HG03521 (cell line): ENCODE results near the gene KRTAP5-4.
"Not testable (repeated sequence)": the region's sequence is repeated elsewhere in the genome, so short reads cannot be mapped to it uniquely, and the experiment has no call there.

ENCODE experiments used
- ATAC-seq: cut with Tn5 transposase; IDR thresholded peaks from one replicate; pipeline ENCODE4 v1.9.1; 2021; ENCODE audit warnings: mild to moderate bottlenecking, moderate library complexity; ENCODE audit not compliant: unreplicated experiment

The KRTAP5-4 gene

GRCh38 chr11:1653541-1654387 lies 31.8 kb upstream of the KRTAP5-4 start:
- no peak for ATAC-seq

- no peak for ATAC-seq
Measured at GRCh38 chr11:1652771-1653540, 31.0 kb upstream of the KRTAP5-4 start.

DNA sequence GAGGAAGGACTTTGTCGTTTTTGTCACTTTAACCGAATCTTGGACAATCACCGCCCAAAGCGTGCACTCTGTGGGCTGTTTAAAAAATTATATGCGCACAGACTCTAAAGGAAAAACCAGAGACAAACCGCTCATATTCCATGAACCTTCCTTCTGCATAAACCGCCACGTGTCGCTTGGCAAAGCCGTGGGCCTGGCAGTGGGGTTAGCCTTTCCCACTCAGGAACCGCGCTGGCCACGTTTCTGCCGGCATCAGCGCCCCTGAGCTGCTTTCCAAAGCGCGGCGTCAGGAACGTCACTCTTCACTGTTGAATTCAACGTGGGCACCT lies 30.5 kb upstream of the KRTAP5-4 start:
- ATAC-seq, result no peak

- no peak for ATAC-seq
Measured at GRCh38 chr11:1652026-1652425, 30.1 kb upstream of the KRTAP5-4 start.

DNA sequence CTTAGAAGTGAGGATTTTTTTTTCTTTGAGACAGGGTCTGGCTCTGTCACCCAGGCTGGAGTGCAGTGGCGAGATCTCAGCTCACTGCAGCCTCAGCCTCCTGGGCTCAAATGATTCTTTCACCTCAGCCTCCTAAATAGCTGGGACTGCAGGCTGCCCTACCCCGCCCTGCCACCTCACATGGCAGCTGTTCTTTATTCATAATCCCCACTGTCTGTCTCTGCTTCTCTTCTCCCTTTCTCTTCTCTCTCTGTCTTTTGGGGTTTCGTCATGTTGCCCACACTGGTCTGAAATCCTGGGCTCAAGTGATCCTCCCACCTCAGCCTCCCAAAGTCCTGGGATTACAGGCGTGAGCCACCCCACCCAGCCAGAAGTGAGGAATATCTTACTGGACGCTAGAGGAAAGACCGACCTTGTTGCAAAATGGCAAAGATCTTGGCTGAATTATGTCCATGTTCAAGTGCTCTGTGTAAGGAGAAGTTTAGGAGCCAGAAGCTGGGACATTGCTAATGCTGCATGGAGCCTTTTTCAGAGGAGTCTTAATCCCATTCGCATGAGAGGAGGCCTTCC lies 29.6 kb upstream of the KRTAP5-4 start:
- no peak for ATAC-seq

- no peak for ATAC-seq
Measured at GRCh38 chr11:1650918-1651262, 29.0 kb upstream of the KRTAP5-4 start.

DNA sequence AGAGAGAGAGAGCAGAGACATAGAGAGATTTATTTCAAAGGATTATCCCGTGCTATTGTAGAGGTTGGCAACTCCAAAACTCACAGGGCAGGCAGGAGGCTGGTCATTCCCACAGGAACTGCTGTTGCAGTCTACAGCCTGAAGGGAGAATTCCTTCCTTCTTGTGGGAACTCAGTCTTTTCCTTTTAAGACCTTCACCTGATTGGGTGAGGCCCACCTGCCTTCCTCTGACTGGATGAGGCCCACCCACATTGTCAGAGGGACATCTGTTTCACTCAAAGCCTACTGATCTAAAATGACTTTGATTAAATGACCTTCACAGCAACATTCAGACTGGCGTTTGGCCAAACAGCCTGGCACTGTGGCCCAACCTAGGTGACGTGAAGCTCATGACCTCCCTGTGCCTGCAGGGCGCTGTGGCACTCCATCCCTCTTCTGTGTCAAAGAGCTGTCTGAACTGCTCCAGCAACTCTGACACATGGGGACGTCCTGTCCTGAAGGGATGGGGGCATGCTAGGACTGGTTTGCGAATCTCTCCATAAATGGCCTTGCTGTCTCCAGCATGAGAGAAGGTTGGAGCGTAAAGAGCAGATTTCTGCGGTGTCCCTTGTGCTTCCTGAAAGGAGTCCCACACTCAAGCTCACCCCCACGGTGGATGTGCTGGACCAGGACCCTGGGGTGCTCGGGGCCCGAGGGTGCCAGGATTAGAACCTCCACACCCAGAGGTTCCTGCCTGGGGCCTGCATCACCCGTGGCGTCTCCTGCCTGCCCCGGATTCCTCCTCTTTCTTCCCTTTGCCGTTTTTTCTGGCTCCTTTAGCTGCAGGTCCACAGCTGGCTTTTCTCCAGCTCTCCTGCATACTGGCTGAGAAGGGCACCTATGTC lies 28.3 kb upstream of the KRTAP5-4 start:
- no peak for ATAC-seq

DNA sequence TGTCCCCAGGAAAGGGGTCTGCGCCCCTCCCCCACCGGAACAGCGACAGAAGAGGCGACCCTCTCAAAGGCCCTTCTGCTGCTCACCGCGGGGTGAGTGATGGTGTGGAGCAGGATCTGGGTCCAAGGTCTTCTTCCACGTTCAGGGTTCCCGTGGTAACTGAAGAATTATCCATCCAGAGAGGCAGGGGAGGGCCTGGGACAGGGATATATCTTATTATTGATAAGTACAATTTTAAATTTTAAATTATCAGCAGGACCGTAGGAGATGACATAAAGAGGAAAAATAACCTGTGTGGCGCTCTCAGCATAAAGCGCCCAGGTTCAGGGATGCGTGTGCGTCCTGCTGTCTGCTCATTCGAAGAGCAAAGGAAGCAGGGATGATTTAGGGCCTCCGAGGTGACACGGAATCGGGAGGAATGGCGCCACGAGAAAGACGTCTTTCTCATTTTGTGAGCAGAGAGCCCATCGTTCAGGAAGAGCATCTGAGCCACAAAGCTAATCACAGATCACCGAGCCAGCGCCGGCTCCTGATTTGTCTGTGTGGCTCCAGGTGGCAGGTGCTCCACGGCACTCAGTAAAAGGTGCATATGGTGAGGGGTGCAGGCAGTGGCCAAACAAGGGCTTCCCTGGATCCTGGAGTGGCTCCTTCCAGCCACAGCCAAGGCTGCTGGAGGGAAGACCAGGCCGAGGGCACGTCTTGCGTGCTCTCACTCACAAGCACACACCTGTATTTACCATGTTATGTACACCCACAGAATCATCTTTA lies 26.9 kb upstream of the KRTAP5-4 start:
- no peak for ATAC-seq

DNA sequence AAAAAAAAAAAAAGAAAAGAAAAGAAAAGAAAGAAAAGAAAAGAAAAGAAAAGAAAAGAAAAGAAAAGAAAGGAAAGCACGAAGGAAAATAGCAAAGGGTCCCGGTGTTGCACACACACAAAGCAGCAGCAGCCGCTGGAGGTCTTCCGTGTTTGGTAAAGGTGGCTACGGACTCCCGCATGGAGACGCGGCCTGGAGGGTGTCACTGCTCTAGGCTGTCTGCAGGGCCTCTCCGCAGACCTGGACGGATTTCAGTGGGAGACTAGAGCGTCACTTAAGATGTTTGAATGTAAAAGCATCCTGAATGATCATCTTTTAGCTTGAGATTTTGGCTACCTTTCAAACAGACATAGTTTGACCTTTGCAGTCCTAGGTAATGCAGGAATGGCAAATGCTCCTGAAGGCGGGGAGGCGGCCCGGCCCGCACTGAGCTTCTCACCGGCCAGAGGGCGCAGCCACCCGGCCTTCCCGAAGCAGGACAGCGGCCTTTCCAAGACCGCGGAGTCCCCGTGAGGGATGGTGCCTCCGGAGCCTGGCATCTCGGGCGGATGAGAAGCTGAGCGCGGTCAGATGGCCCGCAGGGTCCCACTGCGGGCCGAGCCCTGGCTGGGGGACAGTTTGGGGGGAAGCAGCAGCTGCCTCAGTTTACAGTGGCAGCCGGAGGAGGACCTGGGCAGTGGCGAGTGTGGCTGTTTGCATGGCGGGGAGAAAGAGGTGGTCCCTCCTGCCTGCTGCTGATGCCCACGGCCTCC lies 26.1 kb upstream of the KRTAP5-4 start:
- ATAC-seq, result no peak

- ATAC-seq, result not testable (repeated sequence)
Measured at GRCh38 chr11:1646540-1646939, 24.6 kb upstream of the KRTAP5-4 start.

GRCh38 chr11:1645357-1645821 lies 23.5 kb upstream of the KRTAP5-4 start:
- ATAC-seq, result no peak

GRCh38 chr11:1644601-1645356 lies 22.8 kb upstream of the KRTAP5-4 start:
- no peak for ATAC-seq

DNA sequence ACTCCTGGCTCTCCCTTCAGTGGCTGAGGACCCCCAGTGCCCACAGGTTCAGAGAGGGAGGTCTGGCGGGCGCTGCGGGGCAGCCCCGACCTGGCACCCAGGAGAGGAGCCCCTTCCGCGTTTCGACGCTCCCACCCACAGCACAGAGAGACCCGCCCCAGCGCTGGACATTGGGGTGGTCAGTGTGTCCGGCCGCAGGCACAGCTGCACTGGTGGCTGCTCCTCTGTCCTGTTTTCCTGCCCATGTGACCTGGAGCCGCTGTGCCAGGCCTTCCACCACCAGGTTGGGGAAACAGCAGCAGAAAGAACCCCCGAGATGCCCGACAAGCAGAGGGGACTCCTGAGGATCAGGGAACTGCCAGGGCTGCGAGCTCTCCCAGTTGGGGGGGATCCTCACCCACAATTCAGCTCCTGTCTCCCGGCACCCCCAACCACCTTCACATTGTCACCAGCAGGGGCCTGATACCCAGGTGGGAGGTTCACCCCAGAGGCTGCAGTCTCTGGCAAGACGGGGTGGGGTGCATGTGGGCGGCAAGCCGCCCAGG lies 21.3 kb upstream of the KRTAP5-4 start:
- no peak for ATAC-seq

- no peak for ATAC-seq
Measured at GRCh38 chr11:1642288-1643145, 20.6 kb upstream of the KRTAP5-4 start.

DNA sequence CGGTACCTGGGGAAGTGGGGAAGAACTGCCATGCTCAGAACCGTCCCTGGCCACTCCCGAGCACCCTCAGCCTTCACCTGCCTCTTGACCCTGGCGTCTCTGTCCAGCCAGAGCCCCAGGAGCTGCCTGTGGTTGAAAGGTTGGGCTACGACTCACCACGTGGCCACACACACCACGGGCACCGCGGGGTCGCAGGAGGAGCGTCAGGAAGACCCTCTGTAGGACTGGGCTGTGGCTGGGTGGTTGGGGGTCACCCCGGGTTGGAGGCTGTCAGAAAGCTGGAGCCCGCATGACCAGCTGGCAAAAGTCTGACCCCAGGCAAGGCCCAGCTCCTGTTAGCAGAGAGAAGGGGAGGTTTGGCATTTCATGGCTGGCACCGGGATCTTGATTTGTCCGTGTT lies 19.2 kb upstream of the KRTAP5-4 start:
- ATAC-seq, result no peak

GRCh38 chr11:1640076-1640946 lies 18.4 kb upstream of the KRTAP5-4 start:
- no peak for ATAC-seq

DNA sequence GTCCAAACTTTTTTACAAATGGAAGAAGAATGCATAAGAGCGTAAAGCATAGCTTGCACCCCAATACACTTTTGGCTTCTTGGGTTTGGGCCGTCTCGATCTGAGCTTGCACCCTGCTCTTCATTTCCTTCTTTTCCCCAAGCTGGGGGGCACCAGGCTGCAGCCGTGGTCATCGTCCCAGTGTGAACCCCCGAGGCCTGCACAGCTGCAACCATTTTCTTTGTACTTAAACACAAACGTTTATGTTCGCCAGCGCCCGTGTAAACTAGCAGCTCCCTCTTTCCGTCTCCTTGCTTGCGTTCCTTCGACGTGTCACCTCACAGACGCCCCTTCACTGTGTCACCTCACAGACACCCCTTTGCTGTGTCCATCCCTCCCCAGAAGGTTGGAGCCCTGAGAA lies 17.7 kb upstream of the KRTAP5-4 start:
- no peak for ATAC-seq
